OCI-LY7 (cell line): ENCODE results near the gene GNAZ.

Experiments used
- CTCF ChIP-seq: fragments of 200-600 bp; sonication (generic); conservative IDR thresholded peaks from 2 replicates; pipeline ENCODE4 v1.5.1; 2014; ENCODE audit warnings: mild to moderate bottlenecking, antibody characterized with exemption, low read length, moderate library complexity, mixed read lengths
- EZH2phosphoT487 ChIP-seq: fragments of 200-600 bp; sonication (generic); IDR thresholded peaks from 2 replicates; pipeline ENCODE4 v1.6.1; 2018; ENCODE audit warnings: low read depth, borderline replicate concordance, mild to moderate bottlenecking, mixed run types, antibody characterized with exemption, low read length, moderate library complexity, mixed read lengths

- TF ChIP-seq CTCF (no peak), EZH2phosphoT487 (no peak)
These were observed 98.2 kb downstream of the GNAZ start for GRCh38 chr22:23168391-23169042.
